Activated T-helper 1 cell treated with anti-CD3 and anti-CD28 coated beads, Interleukin-12 subunit alpha, Interleukin-12 subunit beta, Interleukin-2, Interleukin-4 antibody, amounts not matched to agents 30 ng/mL and 10 ng/mL and 1 ng/mL, durations not matched to agents 14 hours and 24 hours and 36 hours (primary cell): Measurements from ENCODE around the gene GALNT18. TPM values are rescaled to one million over a fixed set of nuclear protein-coding genes. Genes with fewer than 3 reads are reported as not detected.

Experiments
- DNase-seq: peaks from one replicate; pipeline ENCODE4 v3.0.0; 2021; ENCODE audit warnings: low spot score
- H3K27ac Mint-ChIP-seq: one replicate; pipeline ENCODE4 v1.8.0; 2021; ENCODE audit warnings: mild to moderate bottlenecking, mixed read lengths
- H3K27me3 Mint-ChIP-seq: one replicate; pipeline ENCODE4 v1.8.0; 2022; ENCODE audit warnings: mild to moderate bottlenecking, moderate library complexity, mixed read lengths; ENCODE audit not compliant: insufficient read depth
- H3K36me3 Mint-ChIP-seq: one replicate; pipeline ENCODE4 v1.8.0; 2021; ENCODE audit warnings: low read depth, mixed read lengths
- H3K4me1 Mint-ChIP-seq: one replicate; pipeline ENCODE4 v1.8.0; 2021; ENCODE audit warnings: low read depth, mixed read lengths
- H3K4me3 Mint-ChIP-seq: one replicate; pipeline ENCODE4 v1.8.0; 2021; ENCODE audit warnings: mild to moderate bottlenecking, moderate library complexity, mixed read lengths
- H3K9me3 Mint-ChIP-seq: one replicate; pipeline ENCODE4 v1.8.0; 2021; ENCODE audit warnings: mixed read lengths
- intact Hi-C: fragments of 100-400 bp; cut with micrococcal nuclease; formaldehyde crosslinking; loops from one replicate; pipeline ENCODE4 v1.15.1; 2024
- total RNA-seq: library from RNA; stranded (reverse); gene quantifications from 2 replicates; pipeline ENCODE4 v1.2.3, GENCODE V29; 2022

GALNT18 gene
- total RNA-seq, 1 donor from 2014 or later, result 5.3 TPM

- H3K27ac Mint-ChIP-seq, result no peak overlapping the region
- no peaks in the 10 kb centered on the region for H3K4me1 Mint-ChIP-seq
- no peaks in the 10 kb centered on the region for H3K36me3 Mint-ChIP-seq
- peaks cover 3% of the 10 kb centered on the region for H3K27me3 Mint-ChIP-seq
- intact Hi-C loops, result no loop called here
- H3K9me3 Mint-ChIP-seq, result no peaks in the 10 kb centered on the region
- DNase-seq, result no peak
- no peak overlapping the region for H3K4me3 Mint-ChIP-seq
Observed at GRCh38 chr11:11525283-11525682, 96.5 kb downstream of the GALNT18 start.

- Mint-ChIP-seq H3K4me1 (no peaks in the 10 kb centered on the region), H3K4me3 (no peak overlapping the region), H3K9me3 (no peaks in the 10 kb centered on the region), H3K27me3 (peaks cover 3% of the 10 kb centered on the region), H3K27ac (no peak overlapping the region), H3K36me3 (no peaks in the 10 kb centered on the region)
- DNase-seq, result no peak
- intact Hi-C loops, result no loop called here
Observed at GRCh38 chr11:11524436-11525061, 97.3 kb downstream of the GALNT18 start.

DNA sequence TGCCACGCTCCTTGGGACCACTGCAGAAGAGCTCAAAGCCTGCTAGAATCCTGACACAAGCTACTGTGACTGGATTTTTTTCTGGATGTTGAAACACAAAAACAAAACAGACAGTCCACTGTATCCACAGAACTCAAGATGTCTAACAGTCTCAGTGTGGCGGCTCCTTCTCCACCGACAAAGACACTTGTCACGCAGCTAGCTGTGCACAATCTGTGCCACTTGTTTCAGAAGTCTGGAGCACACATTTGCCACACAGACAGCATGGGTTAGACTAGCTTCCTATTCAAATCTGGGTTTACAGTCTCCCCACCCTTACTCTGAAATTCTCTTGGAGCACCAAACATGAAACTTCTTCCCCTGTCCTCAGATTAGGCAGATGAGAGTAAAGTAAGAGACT, 99.2 kb downstream of the GALNT18 start:
- no peak for DNase-seq
- Mint-ChIP-seq H3K4me3 (no peak overlapping the region), H3K4me1 (no peaks in the 10 kb centered on the region), H3K36me3 (no peaks in the 10 kb centered on the region), H3K9me3 (no peaks in the 10 kb centered on the region), H3K27me3 (no peaks in the 10 kb centered on the region), H3K27ac (no peak overlapping the region)
- intact Hi-C loops, result no loop called here

- no peak overlapping the region for H3K4me3 Mint-ChIP-seq
- DNase-seq, result no peak
- no peak overlapping the region for H3K27ac Mint-ChIP-seq
- no peaks in the 10 kb centered on the region for H3K36me3 Mint-ChIP-seq
- H3K4me1 Mint-ChIP-seq, result no peaks in the 10 kb centered on the region
- H3K27me3 Mint-ChIP-seq, result no peaks in the 10 kb centered on the region
- H3K9me3 Mint-ChIP-seq, result no peaks in the 10 kb centered on the region
- intact Hi-C loops, result no loop called here
Observed at GRCh38 chr11:11521306-11522002, 100.4 kb downstream of the GALNT18 start.

- intact Hi-C loops, result no loop called here
- no peak overlapping the region for H3K4me3 Mint-ChIP-seq
- H3K9me3 Mint-ChIP-seq, result no peaks in the 10 kb centered on the region
- no peaks in the 10 kb centered on the region for H3K36me3 Mint-ChIP-seq
- no peaks in the 10 kb centered on the region for H3K4me1 Mint-ChIP-seq
- H3K27me3 Mint-ChIP-seq, result no peaks in the 10 kb centered on the region
- no peak overlapping the region for H3K27ac Mint-ChIP-seq
- DNase-seq, result no peak
Observed at GRCh38 chr11:11520231-11521015, 101.4 kb downstream of the GALNT18 start.

DNA sequence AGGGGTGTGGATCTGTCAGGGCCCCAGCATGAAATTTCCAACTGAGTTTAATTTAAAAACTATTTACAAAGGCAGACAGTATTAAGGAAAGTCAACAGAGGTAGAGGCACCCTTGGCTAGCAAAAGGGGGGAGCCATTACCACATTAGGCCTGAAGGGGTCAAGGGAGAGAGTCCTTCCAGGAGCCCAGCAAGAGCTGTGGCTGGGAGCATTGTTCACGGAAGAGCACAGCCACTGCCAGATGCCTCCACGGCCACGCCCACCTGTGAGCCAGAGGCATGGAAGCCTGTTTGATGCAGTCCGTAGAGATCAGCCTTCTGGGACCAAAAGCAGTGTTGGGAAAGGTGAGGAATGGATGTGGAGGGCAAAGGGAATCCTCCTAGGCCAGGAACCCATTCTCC, 102.6 kb downstream of the GALNT18 start:
- Mint-ChIP-seq H3K27me3 (no peaks in the 10 kb centered on the region), H3K9me3 (no peaks in the 10 kb centered on the region), H3K4me1 (no peaks in the 10 kb centered on the region), H3K4me3 (no peak overlapping the region), H3K27ac (no peak overlapping the region), H3K36me3 (no peaks in the 10 kb centered on the region)
- intact Hi-C loops, result no loop called here
- DNase-seq, result no peak

DNA sequence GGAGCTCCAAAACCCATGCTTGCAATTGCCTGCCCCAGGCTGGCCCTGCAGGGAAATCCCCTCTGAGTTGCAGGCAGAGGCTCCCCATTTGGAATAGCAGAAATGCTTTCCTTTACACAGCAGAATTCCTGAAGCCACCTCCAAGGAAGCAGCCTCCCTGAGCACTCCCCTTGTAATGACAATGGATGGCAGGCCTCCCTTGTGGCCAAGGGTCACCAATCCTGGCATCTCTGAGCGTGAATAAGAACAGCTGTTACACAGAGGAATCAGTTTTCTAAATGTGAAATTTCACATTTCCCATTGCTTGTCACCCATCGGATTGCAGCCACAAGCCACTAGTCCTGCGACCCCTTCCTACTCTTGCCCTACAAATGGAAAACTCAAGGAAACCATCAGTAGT, 107.6 kb downstream of the GALNT18 start:
- no peak overlapping the region for H3K4me3 Mint-ChIP-seq
- intact Hi-C loops, result no loop called here
- no peaks in the 10 kb centered on the region for H3K27me3 Mint-ChIP-seq
- no peak overlapping the region for H3K27ac Mint-ChIP-seq
- no peaks in the 10 kb centered on the region for H3K36me3 Mint-ChIP-seq
- H3K9me3 Mint-ChIP-seq, result no peaks in the 10 kb centered on the region
- DNase-seq, result no peak
- no peaks in the 10 kb centered on the region for H3K4me1 Mint-ChIP-seq

- H3K36me3 Mint-ChIP-seq, result no peaks in the 10 kb centered on the region
- H3K27me3 Mint-ChIP-seq, result no peaks in the 10 kb centered on the region
- H3K4me1 Mint-ChIP-seq, result no peaks in the 10 kb centered on the region
- intact Hi-C loops, result no loop called here
- H3K9me3 Mint-ChIP-seq, result no peaks in the 10 kb centered on the region
- H3K27ac Mint-ChIP-seq, result no peak overlapping the region
- H3K4me3 Mint-ChIP-seq, result no peak overlapping the region
- DNase-seq, result no peak
Observed at GRCh38 chr11:11513422-11513821, 108.4 kb downstream of the GALNT18 start.

DNA sequence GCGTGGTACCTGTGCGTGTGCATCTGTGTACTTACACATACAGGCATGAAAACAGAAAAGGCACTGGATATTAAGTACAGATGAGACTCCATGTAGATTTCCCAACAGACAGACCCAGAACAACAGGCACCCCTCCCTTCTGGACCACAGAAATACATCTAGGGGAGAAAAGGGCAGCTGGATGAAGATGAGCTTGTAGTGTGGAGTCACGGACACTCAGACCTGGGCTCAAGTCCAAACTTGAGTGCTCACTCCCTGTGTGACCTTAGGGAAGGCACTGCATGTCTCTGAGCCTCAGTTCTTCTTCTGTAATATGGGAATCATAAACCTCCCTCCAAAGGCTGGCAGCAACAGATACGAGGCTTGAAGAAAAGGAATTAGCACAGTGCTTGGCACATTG, 108.9 kb downstream of the GALNT18 start:
- H3K9me3 Mint-ChIP-seq, result no peaks in the 10 kb centered on the region
- H3K4me1 Mint-ChIP-seq, result no peaks in the 10 kb centered on the region
- H3K4me3 Mint-ChIP-seq, result no peak overlapping the region
- intact Hi-C loops, result no loop called here
- no peak for DNase-seq
- no peak overlapping the region for H3K27ac Mint-ChIP-seq
- H3K27me3 Mint-ChIP-seq, result no peaks in the 10 kb centered on the region
- H3K36me3 Mint-ChIP-seq, result no peaks in the 10 kb centered on the region

DNA sequence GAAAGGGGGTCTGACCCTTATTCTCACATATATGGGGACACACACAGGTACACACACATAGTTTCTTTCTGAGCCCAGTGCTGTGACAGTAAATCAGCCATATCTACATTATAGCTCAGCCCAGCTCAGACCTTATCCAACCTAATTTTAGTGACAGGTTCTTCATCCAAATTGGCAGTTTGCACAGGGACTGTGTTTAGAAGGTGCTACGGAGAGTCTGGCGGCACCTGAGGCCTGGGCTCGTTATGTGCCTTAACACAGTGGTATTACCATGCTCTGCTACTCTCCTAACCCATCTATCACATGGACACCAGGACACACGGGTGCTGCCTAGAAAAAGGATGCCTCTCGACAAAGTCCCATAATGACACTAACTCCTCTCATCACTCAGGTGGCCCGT, 109.3 kb downstream of the GALNT18 start:
- no peak for DNase-seq
- H3K4me1 Mint-ChIP-seq, result no peaks in the 10 kb centered on the region
- H3K9me3 Mint-ChIP-seq, result no peaks in the 10 kb centered on the region
- intact Hi-C loops, result no loop called here
- H3K4me3 Mint-ChIP-seq, result no peak overlapping the region
- H3K27me3 Mint-ChIP-seq, result no peaks in the 10 kb centered on the region
- H3K36me3 Mint-ChIP-seq, result no peaks in the 10 kb centered on the region
- H3K27ac Mint-ChIP-seq, result no peak overlapping the region

GRCh38 chr11:11512090-11512489, 109.7 kb downstream of the GALNT18 start:
- Mint-ChIP-seq H3K36me3 (no peaks in the 10 kb centered on the region), H3K4me3 (no peak overlapping the region), H3K9me3 (no peaks in the 10 kb centered on the region), H3K4me1 (no peaks in the 10 kb centered on the region), H3K27me3 (peaks cover 2% of the 10 kb centered on the region), H3K27ac (no peak overlapping the region)
- intact Hi-C loops, result no loop called here
- DNase-seq, result no peak

DNA sequence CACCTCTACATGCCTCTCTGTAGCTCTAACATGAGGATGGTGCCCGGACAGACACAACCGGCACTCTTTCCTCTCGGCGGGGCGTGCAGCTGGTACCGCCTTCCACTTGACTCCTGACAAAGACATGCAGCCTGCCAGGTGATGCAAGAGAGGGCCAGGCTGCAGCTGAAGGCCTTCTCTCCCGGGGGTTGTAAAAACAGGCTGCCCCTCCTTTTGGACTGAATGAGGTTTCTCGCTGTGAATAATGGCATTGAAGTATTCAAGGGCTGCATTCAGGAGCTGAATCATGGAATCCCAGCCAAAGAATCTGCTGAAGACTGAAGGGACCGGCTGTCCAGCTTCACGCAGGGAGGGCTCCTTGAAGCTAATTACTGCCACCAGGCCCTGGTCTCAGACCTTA, 110.9 kb downstream of the GALNT18 start:
- DNase-seq, result no peak
- Mint-ChIP-seq H3K9me3 (no peaks in the 10 kb centered on the region), H3K27ac (no peak overlapping the region), H3K27me3 (peaks cover 2% of the 10 kb centered on the region), H3K4me1 (no peaks in the 10 kb centered on the region), H3K4me3 (no peak overlapping the region), H3K36me3 (no peaks in the 10 kb centered on the region)
- intact Hi-C loops, result no loop called here

- intact Hi-C loops, result no loop called here
- Mint-ChIP-seq H3K9me3 (no peaks in the 10 kb centered on the region), H3K27ac (no peak overlapping the region), H3K36me3 (no peaks in the 10 kb centered on the region), H3K27me3 (peaks cover 12% of the 10 kb centered on the region), H3K4me3 (no peak overlapping the region), H3K4me1 (no peaks in the 10 kb centered on the region)
- no peak for DNase-seq
Observed at GRCh38 chr11:11505692-11506091, 116.1 kb downstream of the GALNT18 start.
